Measurements from ENCODE around the gene KRT26. TPM values are rescaled to one million over a fixed set of nuclear protein-coding genes. Genes with fewer than 3 reads are reported as not detected.

The KRT26 gene
- total and polyA plus RNA-seq, 2 experiments from 2014 or later, result not detected

DNA sequence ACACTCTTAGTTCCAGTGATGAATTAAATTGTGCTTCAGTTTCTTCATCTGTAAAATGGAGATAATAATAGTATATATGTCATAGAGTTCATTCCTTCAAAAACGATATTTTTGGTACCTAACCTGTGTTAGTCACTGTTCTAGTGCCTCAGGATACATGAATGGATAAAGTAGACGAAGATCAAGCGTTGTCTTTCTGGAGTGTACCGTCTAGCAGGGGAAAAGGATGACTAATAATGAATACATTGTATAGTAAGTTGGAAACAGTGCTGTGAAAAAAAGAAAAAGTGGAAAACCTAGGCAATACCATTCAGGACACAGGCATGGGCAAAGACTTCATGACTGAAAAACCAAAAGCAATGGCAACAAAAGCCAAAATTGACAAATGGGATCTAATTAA, 41.8 kb upstream of the KRT26 start (continued):
- TF ChIP-seq CREB1 (CRISPR knock-in tag; IDR thresholded peaks at IDR 0.05; ENCODE audit: low read depth) (no peak), STAT1 (IDR thresholded peaks at IDR 0.05; ENCODE audit: unreplicated experiment) (no peak), EZH2phosphoT487 (IDR thresholded peaks at IDR 0.05; ENCODE audit: unreplicated experiment) (no peak)

DNA sequence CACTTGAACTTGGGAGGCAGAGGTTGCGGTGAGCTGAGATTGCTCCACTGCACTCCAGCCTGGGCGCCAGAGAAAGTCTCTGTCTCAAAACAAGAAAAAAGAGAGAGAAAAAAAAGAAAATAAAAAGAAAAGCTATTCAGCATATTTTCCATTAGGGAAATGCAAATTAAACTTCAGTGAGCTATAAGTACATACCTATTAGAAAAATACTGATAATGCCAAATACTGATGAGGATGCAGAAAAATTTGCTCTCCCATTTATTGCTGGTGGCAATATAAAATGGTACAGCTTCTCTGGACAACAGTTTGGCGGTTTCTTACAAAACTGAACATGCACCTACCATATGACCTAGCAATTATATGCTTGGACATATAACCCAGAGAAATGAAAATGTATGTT, 40.6 kb upstream of the KRT26 start:
- Histone ChIP-seq H3K79me2 (replicated peaks; ENCODE audit: insufficient read depth) (no peaks in the 10 kb centered on the region), H3K27ac (ENCODE audit: low read depth) (no peak overlapping the region), H3K4me1 (ENCODE audit: insufficient read depth) (no peaks in the 10 kb centered on the region), H3F3A (replicated peaks; ENCODE audit: low read depth) (no peaks in the 10 kb centered on the region), H3K4me3 (no peak overlapping the region), H3K4me2 (no peak overlapping the region), H3K9me2 (ENCODE audit: insufficient read depth) (no peaks in the 10 kb centered on the region), H4K20me1 (replicated peaks; ENCODE audit: insufficient read depth) (no peaks in the 10 kb centered on the region), H3K36me3 (ENCODE audit: insufficient read depth) (peaks cover 5% of the 10 kb centered on the region; the same call in 1 of the 2 replicates), H3K27me3 (ENCODE audit: insufficient read depth) (peaks cover 30% of the 10 kb centered on the region; the same call in 1 of the 2 replicates), H2AFZ (no peak overlapping the region)
- no peak for DNase-seq (ENCODE audit: low spot score)
- no peak for TF ChIP-seq JUNB (IDR thresholded peaks at IDR 0.05; ENCODE audit: unreplicated experiment)
- TF ChIP-seq POLR2AphosphoS5 (IDR thresholded peaks at IDR 0.05; ENCODE audit: low read depth), result no peak
- TF ChIP-seq, protein P1, sequence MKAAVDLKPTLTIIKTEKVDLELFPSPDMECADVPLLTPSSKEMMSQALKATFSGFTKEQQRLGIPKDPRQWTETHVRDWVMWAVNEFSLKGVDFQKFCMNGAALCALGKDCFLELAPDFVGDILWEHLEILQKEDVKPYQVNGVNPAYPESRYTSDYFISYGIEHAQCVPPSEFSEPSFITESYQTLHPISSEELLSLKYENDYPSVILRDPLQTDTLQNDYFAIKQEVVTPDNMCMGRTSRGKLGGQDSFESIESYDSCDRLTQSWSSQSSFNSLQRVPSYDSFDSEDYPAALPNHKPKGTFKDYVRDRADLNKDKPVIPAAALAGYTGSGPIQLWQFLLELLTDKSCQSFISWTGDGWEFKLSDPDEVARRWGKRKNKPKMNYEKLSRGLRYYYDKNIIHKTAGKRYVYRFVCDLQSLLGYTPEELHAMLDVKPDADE (IDR thresholded peaks at IDR 0.05), result no peak
- TF ChIP-seq, protein P2, sequence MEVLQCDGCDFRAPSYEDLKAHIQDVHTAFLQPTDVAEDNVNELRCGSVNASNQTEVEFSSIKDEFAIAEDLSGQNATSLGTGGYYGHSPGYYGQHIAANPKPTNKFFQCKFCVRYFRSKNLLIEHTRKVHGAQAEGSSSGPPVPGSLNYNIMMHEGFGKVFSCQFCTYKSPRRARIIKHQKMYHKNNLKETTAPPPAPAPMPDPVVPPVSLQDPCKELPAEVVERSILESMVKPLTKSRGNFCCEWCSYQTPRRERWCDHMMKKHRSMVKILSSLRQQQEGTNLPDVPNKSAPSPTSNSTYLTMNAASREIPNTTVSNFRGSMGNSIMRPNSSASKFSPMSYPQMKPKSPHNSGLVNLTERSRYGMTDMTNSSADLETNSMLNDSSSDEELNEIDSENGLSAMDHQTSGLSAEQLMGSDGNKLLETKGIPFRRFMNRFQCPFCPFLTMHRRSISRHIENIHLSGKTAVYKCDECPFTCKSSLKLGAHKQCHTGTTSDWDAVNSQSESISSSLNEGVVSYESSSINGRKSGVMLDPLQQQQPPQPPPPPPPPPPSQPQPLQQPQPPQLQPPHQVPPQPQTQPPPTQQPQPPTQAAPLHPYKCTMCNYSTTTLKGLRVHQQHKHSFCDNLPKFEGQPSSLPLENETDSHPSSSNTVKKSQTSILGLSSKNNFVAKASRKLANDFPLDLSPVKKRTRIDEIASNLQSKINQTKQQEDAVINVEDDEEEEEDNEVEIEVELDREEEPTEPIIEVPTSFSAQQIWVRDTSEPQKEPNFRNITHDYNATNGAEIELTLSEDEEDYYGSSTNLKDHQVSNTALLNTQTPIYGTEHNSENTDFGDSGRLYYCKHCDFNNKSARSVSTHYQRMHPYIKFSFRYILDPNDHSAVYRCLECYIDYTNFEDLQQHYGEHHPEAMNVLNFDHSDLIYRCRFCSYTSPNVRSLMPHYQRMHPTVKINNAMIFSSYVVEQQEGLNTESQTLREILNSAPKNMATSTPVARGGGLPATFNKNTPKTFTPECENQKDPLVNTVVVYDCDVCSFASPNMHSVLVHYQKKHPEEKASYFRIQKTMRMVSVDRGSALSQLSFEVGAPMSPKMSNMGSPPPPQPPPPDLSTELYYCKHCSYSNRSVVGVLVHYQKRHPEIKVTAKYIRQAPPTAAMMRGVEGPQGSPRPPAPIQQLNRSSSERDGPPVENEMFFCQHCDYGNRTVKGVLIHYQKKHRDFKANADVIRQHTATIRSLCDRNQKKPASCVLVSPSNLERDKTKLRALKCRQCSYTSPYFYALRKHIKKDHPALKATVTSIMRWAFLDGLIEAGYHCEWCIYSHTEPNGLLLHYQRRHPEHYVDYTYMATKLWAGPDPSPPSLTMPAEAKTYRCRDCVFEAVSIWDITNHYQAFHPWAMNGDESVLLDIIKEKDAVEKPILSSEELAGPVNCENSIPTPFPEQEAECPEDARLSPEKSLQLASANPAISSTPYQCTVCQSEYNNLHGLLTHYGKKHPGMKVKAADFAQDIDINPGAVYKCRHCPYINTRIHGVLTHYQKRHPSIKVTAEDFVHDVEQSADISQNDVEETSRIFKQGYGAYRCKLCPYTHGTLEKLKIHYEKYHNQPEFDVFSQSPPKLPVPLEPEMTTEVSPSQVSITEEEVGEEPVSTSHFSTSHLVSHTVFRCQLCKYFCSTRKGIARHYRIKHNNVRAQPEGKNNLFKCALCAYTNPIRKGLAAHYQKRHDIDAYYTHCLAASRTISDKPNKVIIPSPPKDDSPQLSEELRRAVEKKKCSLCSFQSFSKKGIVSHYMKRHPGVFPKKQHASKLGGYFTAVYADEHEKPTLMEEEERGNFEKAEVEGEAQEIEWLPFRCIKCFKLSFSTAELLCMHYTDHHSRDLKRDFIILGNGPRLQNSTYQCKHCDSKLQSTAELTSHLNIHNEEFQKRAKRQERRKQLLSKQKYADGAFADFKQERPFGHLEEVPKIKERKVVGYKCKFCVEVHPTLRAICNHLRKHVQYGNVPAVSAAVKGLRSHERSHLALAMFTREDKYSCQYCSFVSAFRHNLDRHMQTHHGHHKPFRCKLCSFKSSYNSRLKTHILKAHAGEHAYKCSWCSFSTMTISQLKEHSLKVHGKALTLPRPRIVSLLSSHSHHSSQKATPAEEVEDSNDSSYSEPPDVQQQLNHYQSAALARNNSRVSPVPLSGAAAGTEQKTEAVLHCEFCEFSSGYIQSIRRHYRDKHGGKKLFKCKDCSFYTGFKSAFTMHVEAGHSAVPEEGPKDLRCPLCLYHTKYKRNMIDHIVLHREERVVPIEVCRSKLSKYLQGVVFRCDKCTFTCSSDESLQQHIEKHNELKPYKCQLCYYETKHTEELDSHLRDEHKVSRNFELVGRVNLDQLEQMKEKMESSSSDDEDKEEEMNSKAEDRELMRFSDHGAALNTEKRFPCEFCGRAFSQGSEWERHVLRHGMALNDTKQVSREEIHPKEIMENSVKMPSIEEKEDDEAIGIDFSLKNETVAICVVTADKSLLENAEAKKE (CRISPR knock-in tag; IDR thresholded peaks at IDR 0.05), result no peak
- no peak for TF ChIP-seq NANOG (IDR thresholded peaks at IDR 0.05; ENCODE audit: borderline replicate concordance)
- Mint-ChIP-seq H3K27me3 (ENCODE audit: insufficient read depth, low read depth, poor library complexity) (no peaks in the 10 kb centered on the region), H3K4me1 (no peaks in the 10 kb centered on the region), H3K27ac (no peak overlapping the region), H3K36me3 (ENCODE audit: low read depth) (peaks cover 8% of the 10 kb centered on the region; the same call in 2 of the 3 replicates), H3K9me3 (no peaks in the 10 kb centered on the region; the same call in 2 of the 3 replicates), H3K4me3 (no peak overlapping the region)
- no peak for ATAC-seq

All from GM23338 (cell line).